Stimulated activated CD4-positive, alpha-beta T cell treated with anti-CD3 and anti-CD28 coated beads, Interleukin-4, amount 100 ng/mL, for 24 hours (primary cell): ENCODE measurements around the gene DNAI4.
"Not testable (repeated sequence)": the region's sequence is repeated elsewhere in the genome, so short reads cannot be mapped to it uniquely, and the experiment has no call there.

Experiments used
- DNase-seq: peaks from one replicate; pipeline ENCODE4 v3.0.0-alpha.2; 2020

The DNAI4 gene, protein sequence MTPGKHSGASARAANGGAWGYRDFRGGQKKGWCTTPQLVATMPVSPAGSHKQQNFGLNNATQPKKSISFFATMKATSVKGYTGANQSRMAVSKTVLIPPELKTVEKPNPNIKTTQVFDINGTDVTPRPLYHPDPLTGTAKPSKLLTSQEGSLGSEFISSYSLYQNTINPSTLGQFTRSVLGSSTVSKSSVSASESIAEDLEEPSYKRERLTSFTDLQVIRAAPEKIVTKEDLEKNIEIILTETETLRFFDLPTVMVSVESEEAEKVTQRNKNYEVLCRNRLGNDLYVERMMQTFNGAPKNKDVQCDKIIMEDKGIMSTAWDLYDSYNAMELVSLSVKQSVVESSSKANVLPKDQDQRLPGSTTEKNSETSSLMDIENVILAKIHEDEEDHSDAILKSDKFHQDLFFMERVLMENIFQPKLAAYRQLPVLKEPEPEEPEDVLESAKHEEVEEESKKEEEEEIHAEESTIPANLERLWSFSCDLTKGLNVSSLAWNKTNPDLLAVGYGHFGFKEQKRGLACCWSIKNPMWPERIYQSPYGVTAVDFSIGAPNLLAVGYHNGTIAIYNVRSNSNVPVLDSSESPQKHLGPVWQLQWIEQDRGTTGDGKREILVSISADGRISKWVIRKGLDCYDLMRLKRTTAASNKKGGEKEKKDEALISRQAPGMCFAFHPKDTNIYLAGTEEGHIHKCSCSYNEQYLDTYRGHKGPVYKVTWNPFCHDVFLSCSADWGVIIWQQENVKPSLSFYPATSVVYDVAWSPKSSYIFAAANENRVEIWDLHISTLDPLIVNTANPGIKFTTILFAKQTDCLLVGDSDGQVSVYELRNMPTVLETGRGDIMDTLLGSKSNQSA

GRCh38 chr1:66924756-66925557 is at the start of gene DNAI4, which contains the start of gene MIER1:
DNAI4 (minus strand) TSS chr1:66924856; CDS start chr1:66924831, 25 bp downstream.
MIER1 (plus strand) TSS chr1:66924990; CDS start chr1:66925029, 39 bp downstream.
- peak; percentile 98 for DNase-seq

DNA sequence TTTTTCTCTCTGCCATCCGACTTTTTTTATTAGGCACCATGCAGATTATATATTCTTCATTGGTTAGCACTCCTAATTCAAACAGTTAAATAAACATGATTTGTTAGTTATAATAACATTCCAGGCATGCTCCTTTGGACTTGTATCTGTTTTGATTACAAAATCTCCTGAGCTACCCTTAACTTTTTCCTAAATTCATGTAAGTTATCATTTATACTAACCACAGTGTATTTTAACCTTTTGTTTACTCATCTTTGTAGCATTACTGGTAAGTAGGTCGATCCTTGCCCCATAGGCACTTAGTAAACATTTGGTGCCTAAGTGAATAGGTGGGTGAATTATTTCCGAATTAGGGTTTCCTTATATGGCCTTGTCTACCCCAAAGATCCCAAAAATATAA is 43.9 kb upstream of the DNAI4 start:
- no peak for DNase-seq

DNA sequence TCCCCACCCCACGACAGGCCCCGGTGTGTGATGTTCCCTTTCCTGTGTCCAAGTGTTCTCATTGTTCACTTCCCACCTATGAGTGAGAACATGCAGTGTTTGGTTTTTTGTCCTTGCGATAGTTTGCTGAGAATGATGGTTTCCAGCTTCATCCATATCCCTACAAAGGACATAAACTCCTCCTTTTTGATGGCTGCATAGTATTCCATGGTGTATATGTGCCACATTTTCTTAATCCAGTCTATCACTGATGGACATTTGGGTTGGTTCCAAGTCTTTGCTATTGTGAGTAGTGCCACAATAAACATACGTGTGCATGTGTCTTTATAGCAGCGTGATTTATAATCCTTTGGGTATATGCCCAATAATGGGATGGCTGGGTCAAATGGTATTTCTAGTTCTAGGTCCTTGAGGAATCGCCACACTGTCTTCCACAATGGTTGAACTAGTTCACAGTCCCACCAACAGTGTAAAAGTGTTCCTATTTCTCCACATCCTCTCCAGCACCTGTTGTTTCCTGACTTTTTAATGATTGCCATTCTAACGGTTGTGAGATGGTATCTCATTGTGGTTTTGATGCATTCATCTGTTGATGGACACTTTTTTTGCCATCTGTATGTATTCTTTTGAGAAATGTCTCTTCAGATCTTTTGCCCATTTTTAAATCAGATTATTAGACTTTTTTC is 41.7 kb upstream of the DNAI4 start:
- DNase-seq: not testable (repeated sequence)

DNA sequence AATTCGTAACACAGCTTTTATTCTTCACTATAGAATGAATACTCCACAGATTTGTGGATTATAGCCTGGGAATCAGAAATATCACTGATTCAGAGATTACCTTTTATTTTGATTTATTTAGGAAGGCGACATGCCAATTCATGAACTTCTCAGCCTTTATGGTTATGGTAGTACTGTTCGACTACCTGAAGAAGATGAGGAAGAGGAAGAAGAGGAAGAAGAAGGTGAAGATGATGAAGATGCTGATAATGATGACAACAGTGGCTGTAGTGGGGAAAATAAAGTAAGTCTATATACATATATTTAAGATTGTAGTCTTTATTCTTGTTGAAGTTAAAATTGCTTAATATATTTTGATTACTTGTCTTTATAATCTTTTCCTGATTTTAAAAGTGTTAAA is 33.3 kb upstream of the DNAI4 start:
- DNase-seq: no peak

DNA sequence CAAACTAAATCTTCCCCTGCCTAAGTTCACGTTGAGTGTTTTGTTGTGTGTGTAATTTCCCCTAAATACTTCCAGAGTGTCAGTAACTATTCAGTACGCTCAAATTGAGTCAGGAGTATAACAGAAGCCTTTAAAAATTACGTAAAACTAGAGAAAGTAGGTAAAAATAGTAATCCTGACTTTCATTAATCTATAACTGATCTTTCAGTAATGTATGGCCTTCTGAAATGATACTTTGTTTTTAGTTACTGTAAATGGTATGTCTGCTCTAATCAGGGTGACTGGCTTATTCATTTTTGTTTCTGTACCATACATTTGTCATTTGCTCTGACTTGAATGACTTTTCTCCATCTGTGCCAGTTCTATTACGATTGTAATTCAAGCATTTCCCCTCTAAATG is 29.6 kb upstream of the DNAI4 start:
- no peak for DNase-seq

DNA sequence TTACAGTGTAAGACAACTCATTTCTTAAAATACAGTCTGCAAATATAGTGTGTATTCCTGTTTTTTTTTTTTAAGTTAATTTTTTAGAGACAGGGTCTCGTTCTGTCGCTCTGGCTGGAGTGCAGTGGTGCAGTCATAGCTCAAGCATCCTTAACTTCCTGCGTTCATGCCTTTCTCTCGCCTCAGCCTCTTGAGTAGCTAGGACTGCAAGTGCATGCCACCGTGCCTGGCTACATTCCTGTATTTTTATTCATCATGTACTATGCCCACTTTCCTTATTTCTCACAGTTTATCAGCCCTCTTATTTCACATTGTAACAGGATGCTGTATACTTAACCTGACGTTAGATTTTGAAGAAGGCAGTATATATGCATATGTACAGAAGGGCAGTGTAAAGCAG is 26.9 kb upstream of the DNAI4 start:
- no peak for DNase-seq

DNA sequence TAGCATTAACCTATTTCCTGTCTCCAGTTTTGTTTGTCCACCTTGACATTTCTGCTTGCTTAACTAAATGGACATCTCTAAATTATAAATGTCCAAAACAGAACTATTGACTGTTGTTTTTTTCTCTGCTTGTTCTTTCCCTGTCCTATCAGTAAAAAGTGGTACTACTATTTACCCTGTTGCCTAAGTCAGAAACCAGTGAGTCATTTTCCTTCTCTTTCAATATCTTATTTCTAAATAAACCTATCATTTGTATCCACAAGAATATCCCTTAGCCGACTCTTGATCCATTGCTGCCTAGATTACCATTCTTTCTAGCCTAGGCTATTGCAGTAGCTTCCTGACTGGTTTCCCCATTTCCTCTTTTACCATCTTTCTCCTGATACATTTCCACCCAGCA is 22.6 kb upstream of the DNAI4 start:
- no peak for DNase-seq

DNA sequence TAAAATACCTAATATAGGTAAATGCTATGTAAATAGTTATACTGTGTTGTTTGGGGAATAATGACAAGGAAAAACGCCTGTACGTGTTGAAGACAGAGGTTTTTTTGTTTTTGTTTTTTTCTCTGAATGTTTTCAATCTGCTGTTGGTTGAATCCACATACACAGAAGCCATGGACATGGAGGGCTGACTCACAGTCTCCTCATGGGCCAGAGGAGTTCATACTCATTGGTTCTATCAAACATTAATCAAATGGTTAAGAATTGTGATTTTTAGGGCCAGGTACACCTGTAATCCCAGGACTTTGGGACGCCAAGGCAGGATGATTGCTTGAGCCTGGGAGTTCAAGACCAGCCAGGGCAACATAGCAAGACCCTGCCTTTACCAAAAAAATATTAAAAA is 20.7 kb upstream of the DNAI4 start:
- no peak for DNase-seq

- no peak for DNase-seq
These were observed 19.9 kb upstream of the DNAI4 start for GRCh38 chr1:66944330-66945274.

DNA sequence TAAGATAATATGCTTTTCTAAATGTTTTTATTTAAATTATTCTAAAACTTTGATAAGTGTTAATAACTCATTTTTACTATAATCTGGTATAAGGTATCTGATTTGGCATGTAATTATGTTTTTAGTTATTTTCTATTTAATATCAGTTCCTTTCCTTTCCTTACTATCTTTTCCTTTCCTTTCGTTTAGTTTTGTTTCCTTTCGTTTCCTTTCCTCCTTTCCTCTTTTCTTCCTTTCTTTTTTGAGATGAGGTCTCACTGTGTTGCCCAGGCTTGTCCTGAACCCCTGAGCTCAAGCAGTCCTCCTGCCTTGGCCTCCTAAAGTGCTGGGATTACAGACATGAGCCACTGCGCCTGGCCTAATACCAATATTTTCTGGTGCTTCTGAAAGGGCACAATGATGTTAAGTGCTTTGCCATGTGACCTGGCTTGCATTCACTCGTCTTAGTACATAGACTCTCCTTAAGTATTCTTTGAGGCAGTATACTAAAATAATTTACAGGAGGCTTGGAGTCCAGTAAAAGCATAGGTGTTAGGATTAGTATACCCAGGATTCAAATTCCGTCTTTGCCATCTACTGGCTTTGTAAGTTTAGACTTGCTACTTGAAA is 18.8 kb upstream of the DNAI4 start:
- DNase-seq: no peak

- no peak for DNase-seq
These were observed 16.3 kb upstream of the DNAI4 start for GRCh38 chr1:66940981-66941380.

- no peak for DNase-seq
These were observed 14.0 kb upstream of the DNAI4 start for GRCh38 chr1:66938613-66939012.

GRCh38 chr1:66937529-66938234 is 13.0 kb upstream of the DNAI4 start:
- DNase-seq: no peak

- DNase-seq: no peak
These were observed 9.4 kb upstream of the DNAI4 start for GRCh38 chr1:66933887-66934700.

GRCh38 chr1:66932291-66932690 is 7.6 kb upstream of the DNAI4 start:
- no peak for DNase-seq

GRCh38 chr1:66931590-66931989 is 6.9 kb upstream of the DNAI4 start:
- DNase-seq: no peak

DNA sequence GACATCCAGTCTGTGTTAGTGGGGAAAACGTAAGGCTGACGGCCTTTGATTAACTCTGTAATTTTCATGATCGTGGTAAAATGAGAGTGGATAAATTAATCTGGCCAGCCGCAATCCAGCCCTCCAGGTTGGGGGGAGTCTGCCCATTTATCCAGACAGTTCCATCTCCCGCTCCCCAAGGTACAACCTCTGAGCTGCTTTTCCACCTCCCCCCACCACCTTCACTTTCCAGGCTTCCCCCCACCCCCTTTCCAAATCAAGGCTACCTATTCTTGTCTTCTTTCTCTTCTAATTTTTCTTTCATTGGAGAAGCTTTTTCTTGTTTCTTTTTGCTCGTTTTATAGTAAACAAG is 6.1 kb upstream of the DNAI4 start:
- DNase-seq: no peak

GRCh38 chr1:66929999-66930822 is 5.6 kb upstream of the DNAI4 start:
- DNase-seq: peak; percentile 90

GRCh38 chr1:66929691-66929998 is 5.0 kb upstream of the DNAI4 start:
- DNase-seq: no peak
